Measurements from ENCODE around the gene CAMK2B.

- TF ChIP-seq POLR2A (IDR thresholded peaks at IDR 0.05; ENCODE audit: low read length) = no peak
- no peak for TF ChIP-seq GATA1 (IDR thresholded peaks at IDR 0.05; ENCODE audit: low read depth, low read length)
Measured at GRCh38 chr7:44251269-44251668, 74.1 kb downstream of the CAMK2B start.

Measured in erythroblast (primary cell).